Keratinocyte (primary cell): ENCODE data around the gene LRRC43. TPM values are rescaled to one million over a fixed set of nuclear protein-coding genes. Genes with fewer than 3 reads are reported as not detected.

Experiments used
- DNase-seq: peaks from one replicate; pipeline ENCODE4 v3.0.0-alpha.2; 2011; ENCODE audit warnings: low read depth, missing footprints, low spot score
- FAIRE-seq: peaks from 2 replicates; lab custom pipeline; 2011; peaks lifted over from hg19 to GRCh38; lab: Jason Lieb, UNC
- H2AFZ ChIP-seq: 2 replicates; pipeline ENCODE4 v1.6.0; 2012; ENCODE audit warnings: low read length, control low read depth, inconsistent platforms; ENCODE audit not compliant: control insufficient read depth
- H3K27ac ChIP-seq: 2 replicates; pipeline ENCODE4 v1.5.1; 2011; ENCODE audit warnings: low read length; ENCODE audit not compliant: control insufficient read depth, insufficient read depth
- H3K27me3 ChIP-seq: 3 replicates; pipeline ENCODE4 v1.6.0; 2011; ENCODE audit warnings: low read length; ENCODE audit not compliant: control insufficient read depth, insufficient read depth; ENCODE audit errors: extremely low read depth
- H3K36me3 ChIP-seq, 2 experiments: 2 replicates in 1 of 2; 3 replicates in 1 of 2; pipeline ENCODE4 v1.5.1; 2011; ENCODE audit warnings: low read length in 2 of 2, mild to moderate bottlenecking in 1 of 2; ENCODE audit not compliant: control insufficient read depth in 2 of 2, insufficient read depth in 2 of 2; ENCODE audit errors: extremely low read depth in 1 of 2
- H3K4me1 ChIP-seq: 3 replicates; pipeline ENCODE4 v1.5.1; 2011; ENCODE audit warnings: low read length; ENCODE audit not compliant: control insufficient read depth, insufficient read depth; ENCODE audit errors: extremely low read depth
- H3K4me2 ChIP-seq: 3 replicates; pipeline ENCODE4 v1.6.0; 2011; ENCODE audit warnings: low read depth, low read length; ENCODE audit not compliant: control insufficient read depth, insufficient read depth; ENCODE audit errors: extremely low read depth
- H3K4me3 ChIP-seq, 3 experiments: fragments of 200-600 bp in 1 of 3; sonication (generic) in 1 of 3; 2 replicates in 2 of 3; 3 replicates in 1 of 3; pipeline ENCODE4 v1.5.1; 2011 to 2016; ENCODE audit warnings: low read length in 3 of 3, mild to moderate bottlenecking in 3 of 3, control low read depth in 2 of 3, inconsistent platforms in 1 of 3, low read depth in 1 of 3, mixed read lengths in 1 of 3, mixed run types in 1 of 3, moderate library complexity in 1 of 3; ENCODE audit not compliant: control insufficient read depth in 2 of 3, insufficient read depth in 2 of 3; ENCODE audit errors: extremely low read depth in 1 of 3
- H3K79me2 ChIP-seq: 2 replicates; pipeline ENCODE4 v1.6.0; 2012; ENCODE audit warnings: low read length; ENCODE audit not compliant: control insufficient read depth, insufficient read depth
- H3K9ac ChIP-seq: 3 replicates; pipeline ENCODE4 v1.6.0; 2011; ENCODE audit warnings: low read length; ENCODE audit not compliant: control insufficient read depth, insufficient read depth; ENCODE audit errors: extremely low read depth
- H3K9me1 ChIP-seq: 3 replicates; pipeline ENCODE4 v1.6.0; 2011; ENCODE audit warnings: low read length; ENCODE audit not compliant: control insufficient read depth, insufficient read depth; ENCODE audit errors: extremely low read depth
- H3K9me3 ChIP-seq: 2 replicates; pipeline ENCODE4 v1.5.1; 2012; ENCODE audit warnings: low read depth, low read length; ENCODE audit not compliant: control insufficient read depth
- H4K20me1 ChIP-seq: 3 replicates; pipeline ENCODE4 v1.6.0; 2011; ENCODE audit warnings: low read length; ENCODE audit not compliant: control insufficient read depth, insufficient read depth; ENCODE audit errors: extremely low read depth
- EZH2 ChIP-seq: IDR thresholded peaks from one replicate; pipeline ENCODE4 v1.6.1; 2012; ENCODE audit warnings: inconsistent platforms, mild to moderate bottlenecking, low read length, moderate library complexity
- dilution Hi-C: fragments of 300-500 bp; cut with MboI; formaldehyde crosslinking; loops from one replicate; pipeline ENCODE4 v1.7.0; 2020; ENCODE audit warnings: low sequenced_read_pairs; ENCODE audit not compliant: extremely low pct_ligation_motif_present
- polyA plus RNA-seq, 5 experiments: library from polyadenylated mRNA; depleted of rRNA in 3 of 5; stranded (reverse) in 3 of 5; stranded (forward) in 1 of 5; unstranded in 1 of 5; fragments of >200 nt; gene quantifications; 1 replicate in 1 of 5; 2 replicates in 3 of 5; 3 replicates in 1 of 5; pipeline versions ENCODE4 v1.2.1 to v1.2.3, GENCODE V29; 2011 to 2012; ENCODE audit warnings: missing spikeins in 2 of 5, low read depth in 1 of 5, low replicate concordance in 1 of 5
- TF ChIP-seq, protein P1 (sequence below), 3 experiments: IDR thresholded peaks in 1 of 3; conservative IDR thresholded peaks in 1 of 3; optimal IDR thresholded peaks in 1 of 3; 2 replicates in 2 of 3; 3 replicates in 1 of 3; pipeline versions ENCODE3 to v1.5.1; 2011; ENCODE audit warnings: low read length in 3 of 3, mild to moderate bottlenecking in 3 of 3, moderate library complexity in 2 of 3, control low read depth in 1 of 3, inconsistent platforms in 1 of 3; ENCODE audit not compliant: insufficient read depth in 2 of 3; ENCODE audit errors: extremely low read depth in 1 of 3

The LRRC43 gene
- polyA plus RNA-seq, 1 donor (not counting 4 experiments of a cell fraction or from before 2014, with no cell fraction given): 0.45 TPM

DNA sequence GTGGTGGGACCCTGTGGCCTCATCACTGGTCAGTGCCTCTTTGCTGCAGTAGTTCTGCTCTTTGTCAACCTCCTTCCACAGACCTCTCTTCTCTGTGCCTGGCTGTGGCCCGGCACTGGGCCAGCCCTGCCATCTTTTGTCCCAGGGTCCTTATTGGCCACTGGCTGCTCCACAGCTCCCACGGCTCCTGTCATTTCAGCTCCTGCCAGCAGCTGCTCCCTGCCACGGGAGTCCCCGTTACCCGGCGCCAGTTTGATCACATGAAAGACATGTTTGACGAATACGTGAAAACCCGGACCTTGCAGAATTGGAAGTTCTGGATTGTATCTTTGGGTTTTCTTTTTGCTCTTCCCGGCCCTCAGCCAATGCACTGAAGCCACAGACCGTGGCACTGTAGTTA lies 44.3 kb upstream of the LRRC43 start:
- no peaks in the 10 kb centered on the region for H3K9me1 ChIP-seq
- no peak overlapping the region for H3K4me2 ChIP-seq
- peaks cover 30 to 45% of the 10 kb centered on the region in 2 experiments for H3K36me3 ChIP-seq
- no peak for TF ChIP-seq EZH2
- TF ChIP-seq, protein P1, sequence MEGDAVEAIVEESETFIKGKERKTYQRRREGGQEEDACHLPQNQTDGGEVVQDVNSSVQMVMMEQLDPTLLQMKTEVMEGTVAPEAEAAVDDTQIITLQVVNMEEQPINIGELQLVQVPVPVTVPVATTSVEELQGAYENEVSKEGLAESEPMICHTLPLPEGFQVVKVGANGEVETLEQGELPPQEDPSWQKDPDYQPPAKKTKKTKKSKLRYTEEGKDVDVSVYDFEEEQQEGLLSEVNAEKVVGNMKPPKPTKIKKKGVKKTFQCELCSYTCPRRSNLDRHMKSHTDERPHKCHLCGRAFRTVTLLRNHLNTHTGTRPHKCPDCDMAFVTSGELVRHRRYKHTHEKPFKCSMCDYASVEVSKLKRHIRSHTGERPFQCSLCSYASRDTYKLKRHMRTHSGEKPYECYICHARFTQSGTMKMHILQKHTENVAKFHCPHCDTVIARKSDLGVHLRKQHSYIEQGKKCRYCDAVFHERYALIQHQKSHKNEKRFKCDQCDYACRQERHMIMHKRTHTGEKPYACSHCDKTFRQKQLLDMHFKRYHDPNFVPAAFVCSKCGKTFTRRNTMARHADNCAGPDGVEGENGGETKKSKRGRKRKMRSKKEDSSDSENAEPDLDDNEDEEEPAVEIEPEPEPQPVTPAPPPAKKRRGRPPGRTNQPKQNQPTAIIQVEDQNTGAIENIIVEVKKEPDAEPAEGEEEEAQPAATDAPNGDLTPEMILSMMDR (optimal IDR thresholded peaks at IDR 0.05 in 1 of 3, IDR thresholded peaks at IDR 0.05 in 1 of 3, conservative IDR thresholded peaks at IDR 0.05 in 1 of 3; ENCODE audit: extremely low read depth in 1 of 3, insufficient read depth in 2 of 3, low read length in 3 of 3): no peak
- H3K4me1 ChIP-seq: peaks cover 11% of the 10 kb centered on the region
- dilution Hi-C loops: no loop called here
- no peaks in the 10 kb centered on the region for H3K79me2 ChIP-seq
- H2AFZ ChIP-seq: no peak overlapping the region
- H3K27ac ChIP-seq: no peak overlapping the region
- no peak overlapping the region for H3K9ac ChIP-seq
- FAIRE-seq: no peak
- DNase-seq: no peak
- H3K4me3 ChIP-seq: no peak overlapping the region
- no peaks in the 10 kb centered on the region for H4K20me1 ChIP-seq
- no peaks in the 10 kb centered on the region for H3K27me3 ChIP-seq
- no peaks in the 10 kb centered on the region for H3K9me3 ChIP-seq

- Histone ChIP-seq H3K9ac (no peak overlapping the region), H3K9me1 (no peaks in the 10 kb centered on the region), H3K27me3 (no peaks in the 10 kb centered on the region), H3K79me2 (no peaks in the 10 kb centered on the region), H3K4me1 (peaks cover 11% of the 10 kb centered on the region), H3K36me3 (peaks cover 26 to 43% of the 10 kb centered on the region in 2 experiments), H3K9me3 (no peaks in the 10 kb centered on the region), H3K4me2 (no peak overlapping the region), H4K20me1 (no peaks in the 10 kb centered on the region), H3K27ac (no peak overlapping the region), H2AFZ (no peak overlapping the region), H3K4me3 (no peak overlapping the region)
- FAIRE-seq (no peak), DNase-seq (no peak)
- TF ChIP-seq EZH2: no peak
- TF ChIP-seq, protein P1 (optimal IDR thresholded peaks at IDR 0.05 in 1 of 3, IDR thresholded peaks at IDR 0.05 in 1 of 3, conservative IDR thresholded peaks at IDR 0.05 in 1 of 3; ENCODE audit: extremely low read depth in 1 of 3, insufficient read depth in 2 of 3, low read length in 3 of 3): no peak
- dilution Hi-C loops: no loop called here
These were observed 43.7 kb upstream of the LRRC43 start for GRCh38 chr12:122139266-122139665.
